Measurements from ENCODE around the gene TMEM168. TPM values are rescaled to one million over a fixed set of nuclear protein-coding genes. Genes with fewer than 3 reads are reported as not detected.

The TMEM168 gene
- polyA plus RNA-seq, 1 experiment, result 22.3 TPM

DNA sequence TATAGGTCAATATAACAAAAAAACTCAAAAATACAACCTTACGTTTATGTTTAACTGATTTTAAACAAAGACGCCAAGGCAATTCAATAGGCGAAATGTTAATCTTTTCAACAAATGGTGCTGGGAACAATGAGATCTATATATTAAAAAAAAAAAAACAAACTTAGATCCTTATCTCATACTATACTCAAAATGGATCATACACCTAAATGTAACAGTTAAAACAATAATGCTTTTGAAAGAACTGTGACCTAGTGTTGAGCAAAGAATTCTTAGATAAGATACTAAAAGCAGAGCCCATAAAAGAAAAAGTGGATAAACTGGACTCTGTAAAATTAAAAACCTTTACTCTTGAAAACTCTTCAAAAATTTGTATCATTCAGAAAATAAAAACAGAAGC is 8.6 kb downstream of the TMEM168 start:
- H3K4me3 ChIP-seq (ENCODE audit: low read depth, low read length), result no peak overlapping the region
- no peak for DNase-seq (ENCODE audit: low read depth)
- ChIA-PET CTCF (no interaction called here), POLR2A (no interaction called here)
- no peaks in the 10 kb centered on the region for H3K36me3 ChIP-seq (ENCODE audit: control insufficient read depth, insufficient read depth, low read length)
- TF ChIP-seq, protein P1, sequence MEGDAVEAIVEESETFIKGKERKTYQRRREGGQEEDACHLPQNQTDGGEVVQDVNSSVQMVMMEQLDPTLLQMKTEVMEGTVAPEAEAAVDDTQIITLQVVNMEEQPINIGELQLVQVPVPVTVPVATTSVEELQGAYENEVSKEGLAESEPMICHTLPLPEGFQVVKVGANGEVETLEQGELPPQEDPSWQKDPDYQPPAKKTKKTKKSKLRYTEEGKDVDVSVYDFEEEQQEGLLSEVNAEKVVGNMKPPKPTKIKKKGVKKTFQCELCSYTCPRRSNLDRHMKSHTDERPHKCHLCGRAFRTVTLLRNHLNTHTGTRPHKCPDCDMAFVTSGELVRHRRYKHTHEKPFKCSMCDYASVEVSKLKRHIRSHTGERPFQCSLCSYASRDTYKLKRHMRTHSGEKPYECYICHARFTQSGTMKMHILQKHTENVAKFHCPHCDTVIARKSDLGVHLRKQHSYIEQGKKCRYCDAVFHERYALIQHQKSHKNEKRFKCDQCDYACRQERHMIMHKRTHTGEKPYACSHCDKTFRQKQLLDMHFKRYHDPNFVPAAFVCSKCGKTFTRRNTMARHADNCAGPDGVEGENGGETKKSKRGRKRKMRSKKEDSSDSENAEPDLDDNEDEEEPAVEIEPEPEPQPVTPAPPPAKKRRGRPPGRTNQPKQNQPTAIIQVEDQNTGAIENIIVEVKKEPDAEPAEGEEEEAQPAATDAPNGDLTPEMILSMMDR (IDR thresholded peaks at IDR 0.05; ENCODE audit: insufficient read depth, low read depth, low read length), result no peak
- H3K27me3 ChIP-seq (ENCODE audit: control insufficient read depth, insufficient read depth, low read length), result no peaks in the 10 kb centered on the region

DNA sequence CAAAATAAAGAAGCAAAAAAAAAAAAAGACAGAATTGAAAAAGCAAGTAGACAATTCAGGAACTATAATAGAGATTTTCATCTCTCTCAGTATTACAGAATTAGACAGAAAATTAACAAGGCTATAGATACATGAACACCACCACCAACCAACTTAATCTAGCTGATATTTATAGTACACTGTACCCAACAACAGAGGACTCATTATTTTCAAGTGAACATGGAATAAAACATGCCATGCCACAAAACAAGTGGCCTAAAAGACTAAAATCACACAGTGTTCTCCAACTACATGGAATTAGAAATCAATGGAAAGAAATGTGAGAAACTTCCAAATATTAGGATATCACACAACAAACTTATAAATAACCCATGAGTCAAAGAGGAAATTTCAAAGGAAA is 9.1 kb downstream of the TMEM168 start:
- no peaks in the 10 kb centered on the region for H3K27me3 ChIP-seq (ENCODE audit: control insufficient read depth, insufficient read depth, low read length)
- ChIA-PET CTCF (no interaction called here), POLR2A (no interaction called here)
- no peak for DNase-seq (ENCODE audit: low read depth)
- no peaks in the 10 kb centered on the region for H3K36me3 ChIP-seq (ENCODE audit: control insufficient read depth, insufficient read depth, low read length)
- no peak overlapping the region for H3K4me3 ChIP-seq (ENCODE audit: low read depth, low read length)
- TF ChIP-seq, protein P1 (IDR thresholded peaks at IDR 0.05; ENCODE audit: insufficient read depth, low read depth, low read length), result no peak

DNA sequence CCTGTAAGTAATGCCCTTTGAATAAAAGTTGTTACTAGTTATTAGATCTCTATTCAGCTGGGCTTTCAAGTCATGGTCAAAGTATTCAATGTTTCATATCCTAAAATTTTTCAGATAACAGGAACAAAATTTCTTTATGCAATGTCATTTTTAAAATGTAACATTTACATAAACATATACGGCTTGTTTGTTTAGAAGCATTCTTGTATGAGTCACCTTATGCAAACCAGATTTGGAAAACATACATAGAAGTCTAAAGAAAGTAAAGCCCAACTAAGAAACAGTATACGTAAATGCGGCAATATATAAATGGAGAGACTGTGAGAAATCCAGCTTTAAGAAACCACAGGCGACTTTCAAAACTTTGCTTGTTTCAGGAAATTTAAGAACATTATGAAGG is 10.5 kb downstream of the TMEM168 start:
- TF ChIP-seq, protein P1 (IDR thresholded peaks at IDR 0.05; ENCODE audit: insufficient read depth, low read depth, low read length), result no peak
- POLR2A ChIA-PET, result no interaction called here
- Histone ChIP-seq H3K4me3 (ENCODE audit: low read depth, low read length) (no peak overlapping the region), H3K36me3 (ENCODE audit: control insufficient read depth, insufficient read depth, low read length) (no peaks in the 10 kb centered on the region), H3K27me3 (ENCODE audit: control insufficient read depth, insufficient read depth, low read length) (no peaks in the 10 kb centered on the region)
- DNase-seq (ENCODE audit: low read depth), result no peak
- CTCF ChIA-PET, result no interaction called here

DNA sequence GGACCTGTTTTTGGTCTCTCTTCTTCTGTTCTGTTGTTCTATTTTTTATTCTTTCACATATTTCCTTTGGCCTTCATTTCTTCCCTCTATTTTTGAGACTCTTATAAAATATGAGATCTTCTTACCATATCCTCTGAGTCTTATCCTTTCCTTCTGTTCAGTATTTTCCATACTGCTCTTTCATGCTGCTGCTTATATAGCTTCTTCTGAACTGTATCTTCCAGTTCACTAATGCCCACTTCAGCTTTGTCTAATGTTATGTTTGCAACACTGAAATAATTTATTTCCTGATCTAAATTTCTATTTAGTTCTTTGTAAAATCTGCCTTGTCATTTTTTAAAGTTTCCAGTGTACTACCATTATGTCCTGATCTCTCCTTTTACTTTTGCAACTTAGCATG is 12.8 kb downstream of the TMEM168 start:
- TF ChIP-seq, protein P1 (IDR thresholded peaks at IDR 0.05; ENCODE audit: insufficient read depth, low read depth, low read length), result no peak
- H3K36me3 ChIP-seq (ENCODE audit: control insufficient read depth, insufficient read depth, low read length), result no peaks in the 10 kb centered on the region
- H3K4me3 ChIP-seq (ENCODE audit: low read depth, low read length), result no peak overlapping the region
- CTCF ChIA-PET, result interaction anchor here (1.0 kb wide), 1 partner anchor 14 kb away, joined by 3 read pairs; no protein-coding TSS in a partner anchor
- no peak for DNase-seq (ENCODE audit: low read depth)
- H3K27me3 ChIP-seq (ENCODE audit: control insufficient read depth, insufficient read depth, low read length), result no peaks in the 10 kb centered on the region
- POLR2A ChIA-PET, result no interaction called here

DNA sequence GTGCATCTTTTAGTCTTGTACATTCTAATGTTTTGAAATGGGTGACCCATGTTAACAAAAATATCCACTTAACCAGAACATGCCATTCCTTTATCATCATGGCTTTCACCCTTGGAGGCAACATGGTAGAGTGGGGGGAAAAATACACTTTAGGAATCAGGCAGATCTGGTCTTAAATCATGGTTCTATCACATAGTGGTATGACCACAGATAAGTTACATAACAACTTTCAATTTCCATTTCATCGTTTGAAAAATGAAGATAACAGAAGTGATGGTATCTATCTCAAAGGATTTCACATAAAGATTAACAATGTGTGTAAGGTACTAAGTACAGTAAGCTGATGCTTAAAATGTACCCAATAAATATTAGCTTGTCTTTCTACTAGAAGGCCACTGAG is 19.0 kb downstream of the TMEM168 start:
- POLR2A ChIA-PET, result no interaction called here
- H3K4me3 ChIP-seq (ENCODE audit: low read depth, low read length), result no peak overlapping the region
- no peak for DNase-seq (ENCODE audit: low read depth)
- H3K36me3 ChIP-seq (ENCODE audit: control insufficient read depth, insufficient read depth, low read length), result no peaks in the 10 kb centered on the region
- H3K27me3 ChIP-seq (ENCODE audit: control insufficient read depth, insufficient read depth, low read length), result no peaks in the 10 kb centered on the region
- TF ChIP-seq, protein P1 (IDR thresholded peaks at IDR 0.05; ENCODE audit: insufficient read depth, low read depth, low read length), result no peak
- CTCF ChIA-PET, result no interaction called here

Data from BJ (cell line).